ENCODE measurements around the gene ANKRD24.
"Not testable (repeated sequence)": the region's sequence is repeated elsewhere in the genome, so short reads cannot be mapped to it uniquely, and the experiment has no call there.

GRCh38 chr19:4231521-4231920 is 49.0 kb downstream of the ANKRD24 start:
- TF ChIP-seq CTCF (IDR thresholded peaks at IDR 0.05); EZH2phosphoT487 (IDR thresholded peaks at IDR 0.05; ENCODE audit: borderline replicate concordance, low read depth); MXI1 (IDR thresholded peaks at IDR 0.05; ENCODE audit: low read depth, low read length); JUND (IDR thresholded peaks at IDR 0.05); RAD21 (IDR thresholded peaks at IDR 0.05; ENCODE audit: low read length); YY1 (IDR thresholded peaks at IDR 0.05; ENCODE audit: low read depth); MAX (IDR thresholded peaks at IDR 0.05; ENCODE audit: low read depth); EP300 (IDR thresholded peaks at IDR 0.05; ENCODE audit: borderline replicate concordance in 1 of 2, low read depth in 1 of 2, low read length in 1 of 2); USF2 (IDR thresholded peaks at IDR 0.05; ENCODE audit: borderline replicate concordance, low read depth, low read length); POLR2AphosphoS5 (IDR thresholded peaks at IDR 0.05; ENCODE audit: low read depth, low read length); SIN3A (IDR thresholded peaks at IDR 0.05; ENCODE audit: borderline replicate concordance, low read depth, low read length): not testable (repeated sequence)

All from SK-N-SH (cell line).